HG02852 (cell line): ENCODE data around the gene ZFYVE26.
"Not testable (repeated sequence)": the region's sequence is repeated elsewhere in the genome, so short reads cannot be mapped to it uniquely, and the experiment has no call there.

Experiments
- ATAC-seq: cut with Tn5 transposase; IDR thresholded peaks from one replicate; pipeline ENCODE4 v1.9.1; 2021; ENCODE audit warnings: mild to moderate bottlenecking, moderate library complexity; ENCODE audit not compliant: unreplicated experiment

The ZFYVE26 gene

GRCh38 chr14:67717048-67717447, 99.3 kb downstream of the ZFYVE26 start:
- no peak for ATAC-seq

GRCh38 chr14:67710209-67710608, 106.2 kb downstream of the ZFYVE26 start:
- ATAC-seq, result no peak

- not testable (repeated sequence) for ATAC-seq
These were observed 106.6 kb downstream of the ZFYVE26 start for GRCh38 chr14:67709796-67710195.

- not testable (repeated sequence) for ATAC-seq
These were observed 107.0 kb downstream of the ZFYVE26 start for GRCh38 chr14:67709346-67709745.

GRCh38 chr14:67705211-67705610, 111.2 kb downstream of the ZFYVE26 start:
- ATAC-seq, result no peak

- no peak for ATAC-seq
These were observed 111.8 kb downstream of the ZFYVE26 start for GRCh38 chr14:67704484-67705089.

GRCh38 chr14:67703997-67704396, 112.4 kb downstream of the ZFYVE26 start:
- ATAC-seq, result no peak

- not testable (repeated sequence) for ATAC-seq
These were observed 114.9 kb downstream of the ZFYVE26 start, which contains the start of gene RDH12 for GRCh38 chr14:67701492-67701891. Gene RDH12 (plus strand): TSS chr14:67701886. CDS start chr14:67722643, 20,757 bp downstream.

- ATAC-seq, result no peak
These were observed 118.2 kb downstream of the ZFYVE26 start for GRCh38 chr14:67698179-67698578.

- no peak for ATAC-seq
These were observed 119.4 kb downstream of the ZFYVE26 start for GRCh38 chr14:67697006-67697405.
